Measurements from ENCODE around the gene ZNF326.
A peak's percentile ranks its signal among the peaks of the same experiment; 100 is the strongest.
"Not testable (repeated sequence)": the region's sequence is repeated elsewhere in the genome, so short reads cannot be mapped to it uniquely, and the experiment has no call there.

Gene ZNF326

DNA sequence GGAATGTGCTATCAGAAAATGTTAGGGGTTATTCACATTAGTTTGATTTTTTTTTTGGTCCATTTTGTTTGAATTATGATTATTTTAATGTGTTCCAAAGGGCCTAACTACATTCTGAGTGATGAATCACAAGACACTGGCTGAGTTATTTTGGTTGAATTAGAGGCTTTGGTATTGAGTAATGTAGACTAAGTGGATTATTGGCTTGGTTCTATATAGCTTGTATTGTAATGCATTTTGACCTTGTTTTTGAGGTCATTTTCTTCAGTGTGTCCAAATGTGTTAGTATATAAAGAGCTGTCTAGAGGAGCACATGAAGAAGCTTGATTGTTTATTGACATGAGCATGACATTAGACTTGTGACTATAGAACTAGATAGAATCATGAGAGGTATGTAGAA, 3.4 kb downstream of the ZNF326 start:
- no peak for DNase-seq

DNA sequence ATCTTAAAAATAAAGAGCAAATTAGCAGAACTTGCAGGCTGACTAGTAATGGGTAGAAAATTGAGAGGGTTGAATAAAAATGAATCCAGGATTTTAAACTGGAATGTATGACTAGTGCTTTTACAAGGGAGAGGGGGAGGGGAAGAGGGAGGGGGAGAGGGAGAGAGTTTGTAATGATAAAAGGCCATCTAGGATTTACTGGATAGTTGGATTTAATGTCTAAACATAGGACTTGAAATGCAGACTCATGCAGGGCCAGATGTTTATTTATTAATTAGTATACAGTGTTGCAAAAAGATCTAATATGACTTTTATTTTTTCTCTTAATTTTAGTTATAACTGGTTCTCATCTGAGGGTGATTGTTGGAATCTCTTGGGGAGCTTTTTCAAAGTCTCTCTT, 4.3 kb downstream of the ZNF326 start:
- no peak for DNase-seq

DNA sequence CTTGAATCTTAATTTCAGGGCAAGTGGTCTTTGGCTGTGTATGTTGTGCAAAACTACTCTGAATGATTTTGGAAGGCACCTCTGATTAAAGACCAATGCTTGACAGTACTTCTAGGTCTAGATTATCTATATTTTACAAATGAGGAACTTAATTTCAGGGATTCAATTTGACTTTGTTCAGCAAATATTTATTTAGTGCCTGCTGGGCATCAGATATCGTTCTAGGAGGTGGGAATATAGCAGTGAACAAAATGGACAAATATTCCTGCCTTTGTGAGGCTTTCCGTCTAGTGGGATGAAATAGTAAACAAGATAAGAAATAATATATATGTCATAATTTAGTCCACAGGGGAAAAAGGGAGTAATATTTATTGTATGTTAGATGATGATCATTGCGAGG, 4.7 kb downstream of the ZNF326 start:
- DNase-seq: no peak

DNA sequence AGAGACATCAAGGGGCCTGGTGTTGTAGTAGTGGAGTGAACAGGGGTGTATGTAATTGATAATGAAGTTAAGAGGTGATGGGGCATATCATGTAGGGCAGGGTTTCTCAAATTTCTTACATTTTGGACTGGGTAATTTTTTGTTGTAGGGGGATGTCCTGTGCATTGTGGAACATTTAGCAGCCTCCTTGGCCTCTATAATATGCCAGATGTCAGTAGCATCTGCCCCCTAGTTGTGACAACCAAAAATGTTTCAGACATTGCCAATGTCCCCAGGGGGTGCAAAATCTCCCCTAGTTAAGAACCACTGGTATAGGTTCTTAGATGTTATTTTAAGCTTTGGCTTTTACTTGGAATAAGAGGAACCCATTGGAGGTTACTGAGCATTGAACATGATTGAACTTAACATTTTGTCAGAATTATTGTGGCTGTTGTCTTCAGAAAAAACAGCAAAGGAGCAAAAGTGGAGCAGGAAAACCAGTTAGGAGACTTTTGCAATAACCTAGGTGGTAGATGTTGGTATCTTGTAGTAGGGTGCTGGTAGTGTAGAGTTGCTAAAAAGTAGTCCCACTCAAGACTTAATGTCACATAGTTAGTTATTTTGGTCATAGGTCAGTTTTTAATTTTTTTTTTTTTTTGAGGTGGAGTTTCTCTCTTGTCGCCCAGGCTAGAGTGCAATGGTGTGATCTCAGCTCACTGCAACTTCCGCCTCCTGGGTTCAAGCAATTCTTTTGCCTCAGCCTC, 6.2 kb downstream of the ZNF326 start:
- no peak for DNase-seq

DNA sequence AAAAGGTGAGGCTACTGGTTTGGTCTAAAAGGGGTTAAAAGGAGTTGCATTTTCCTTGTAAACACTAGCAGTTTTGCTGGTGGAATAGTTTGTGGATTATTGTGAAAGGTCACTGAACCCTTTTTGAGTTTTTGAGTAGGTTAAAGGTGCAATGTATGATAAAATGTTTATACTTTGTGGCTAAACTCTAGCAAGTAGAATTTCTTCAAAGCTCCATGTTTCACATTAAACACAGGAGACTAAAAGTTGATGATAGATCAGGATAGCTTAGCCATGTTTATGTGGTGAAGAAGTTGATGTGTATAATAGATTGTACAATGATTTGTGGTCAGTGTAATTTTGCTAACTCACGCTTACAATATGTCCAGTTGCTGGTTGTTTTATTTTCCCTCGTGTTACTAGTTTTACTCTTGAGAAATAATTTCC, 13.1 kb downstream of the ZNF326 start:
- DNase-seq: no peak

DNA sequence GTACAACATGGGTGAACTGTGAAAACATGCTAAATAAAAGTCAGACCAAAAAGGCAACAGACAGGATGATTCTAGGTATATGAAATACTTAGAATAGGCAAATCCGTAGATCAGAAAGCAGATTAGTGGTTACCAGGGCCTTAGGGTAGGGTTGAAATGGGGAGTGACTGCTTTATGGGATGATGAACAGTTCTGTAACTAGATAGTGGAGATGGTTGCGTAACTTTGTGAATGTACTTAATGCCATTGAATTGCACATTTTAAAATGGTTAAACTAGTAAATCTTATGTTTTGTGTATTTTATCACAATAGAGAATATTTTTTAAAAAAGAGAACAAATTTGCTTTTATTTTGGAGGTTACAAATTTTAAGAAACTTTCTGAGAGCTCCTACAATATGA, 17.4 kb downstream of the ZNF326 start:
- no peak for DNase-seq

DNA sequence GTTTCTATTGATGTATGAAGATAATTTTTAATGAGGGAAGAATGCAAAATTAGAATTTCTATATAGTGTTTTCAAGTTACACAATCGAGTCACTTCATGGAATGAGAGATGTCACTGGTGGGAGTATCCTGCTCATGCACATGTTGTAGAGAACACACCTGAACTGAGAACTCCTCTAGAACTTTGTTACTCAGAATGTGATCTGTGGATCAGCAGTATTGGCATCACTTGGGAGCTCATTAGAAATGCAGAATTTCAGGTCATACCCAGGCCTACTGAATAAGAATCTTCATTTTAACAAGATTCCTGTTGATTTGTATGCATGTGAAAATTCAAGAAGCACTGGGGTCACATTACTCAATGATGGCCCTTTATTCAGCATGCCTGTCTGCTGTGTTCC, 28.8 kb downstream of the ZNF326 start:
- no peak for DNase-seq

DNA sequence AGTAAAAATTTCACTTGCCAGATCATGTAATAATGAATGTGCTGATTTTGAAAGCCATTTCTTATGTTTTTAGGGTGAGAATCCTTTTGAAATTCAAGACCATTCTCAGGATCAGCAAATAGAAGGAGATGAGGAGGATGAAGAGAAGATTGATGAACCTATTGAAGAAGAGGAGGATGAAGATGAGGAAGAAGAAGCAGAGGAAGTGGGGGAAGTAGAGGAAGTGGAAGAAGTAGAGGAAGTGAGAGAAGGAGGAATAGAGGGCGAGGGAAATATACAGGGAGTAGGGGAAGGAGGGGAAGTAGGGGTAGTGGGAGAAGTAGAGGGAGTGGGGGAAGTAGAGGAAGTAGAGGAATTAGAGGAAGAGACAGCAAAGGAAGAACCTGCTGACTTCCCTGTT, 32.4 kb downstream of the ZNF326 start:
- DNase-seq: no peak

DNA sequence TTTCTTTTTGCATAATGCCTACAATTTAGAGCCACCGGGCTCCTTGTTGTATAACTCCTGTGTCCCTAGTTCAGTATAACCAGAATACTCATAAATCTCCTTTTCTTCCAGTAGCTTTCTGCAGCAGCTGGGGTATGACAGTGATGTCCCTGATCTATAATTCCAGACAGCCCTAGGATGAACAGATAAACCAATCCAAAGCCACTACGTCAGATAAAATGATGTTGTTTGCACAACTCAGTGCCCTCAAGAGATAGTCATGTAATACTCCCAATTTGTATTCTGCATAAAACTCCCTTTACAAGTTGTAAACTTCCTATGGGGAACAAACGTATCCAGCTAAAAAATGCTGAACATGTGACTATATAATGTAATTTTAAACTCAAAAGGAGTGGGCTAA, 44.7 kb downstream of the ZNF326 start:
- no peak for DNase-seq

DNA sequence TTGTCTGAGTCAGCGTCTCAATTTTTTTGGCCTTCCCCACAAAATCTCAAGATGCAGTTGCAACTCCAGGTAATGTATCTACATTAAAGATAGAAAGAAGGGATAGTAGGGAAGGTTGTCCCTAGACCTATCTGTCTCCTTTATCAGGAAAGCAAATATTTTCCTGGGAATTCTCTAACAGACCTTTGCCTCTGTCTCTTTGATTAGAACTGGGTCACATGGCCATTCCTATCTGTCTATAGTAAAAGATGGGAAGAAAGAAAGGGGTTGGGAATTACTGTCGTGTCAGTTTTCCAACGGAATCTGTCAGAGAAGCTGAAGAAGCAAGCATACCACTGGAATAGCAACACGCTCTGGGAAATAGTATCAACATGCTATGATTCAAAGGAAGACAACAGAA, 48.7 kb downstream of the ZNF326 start:
- no peak for DNase-seq

DNA sequence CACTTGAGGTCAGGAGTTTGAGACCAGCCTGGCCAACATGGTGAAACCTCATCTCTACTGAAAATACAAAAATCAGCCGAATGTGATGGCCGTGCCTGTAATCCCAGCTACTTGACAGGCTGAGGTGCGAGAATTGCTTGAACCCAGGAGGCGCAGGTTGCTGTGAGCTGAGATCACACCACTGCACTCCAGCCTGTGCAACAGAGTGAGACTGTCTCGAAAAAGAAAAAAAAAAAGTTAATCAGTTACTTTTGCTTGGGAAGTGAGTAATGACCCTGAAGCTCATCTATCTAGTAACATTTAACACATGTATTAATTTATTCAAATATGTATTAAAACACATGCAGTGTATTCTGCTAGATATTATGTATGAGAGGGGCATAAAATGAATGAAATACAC, 49.4 kb downstream of the ZNF326 start:
- no peak for DNase-seq

DNA sequence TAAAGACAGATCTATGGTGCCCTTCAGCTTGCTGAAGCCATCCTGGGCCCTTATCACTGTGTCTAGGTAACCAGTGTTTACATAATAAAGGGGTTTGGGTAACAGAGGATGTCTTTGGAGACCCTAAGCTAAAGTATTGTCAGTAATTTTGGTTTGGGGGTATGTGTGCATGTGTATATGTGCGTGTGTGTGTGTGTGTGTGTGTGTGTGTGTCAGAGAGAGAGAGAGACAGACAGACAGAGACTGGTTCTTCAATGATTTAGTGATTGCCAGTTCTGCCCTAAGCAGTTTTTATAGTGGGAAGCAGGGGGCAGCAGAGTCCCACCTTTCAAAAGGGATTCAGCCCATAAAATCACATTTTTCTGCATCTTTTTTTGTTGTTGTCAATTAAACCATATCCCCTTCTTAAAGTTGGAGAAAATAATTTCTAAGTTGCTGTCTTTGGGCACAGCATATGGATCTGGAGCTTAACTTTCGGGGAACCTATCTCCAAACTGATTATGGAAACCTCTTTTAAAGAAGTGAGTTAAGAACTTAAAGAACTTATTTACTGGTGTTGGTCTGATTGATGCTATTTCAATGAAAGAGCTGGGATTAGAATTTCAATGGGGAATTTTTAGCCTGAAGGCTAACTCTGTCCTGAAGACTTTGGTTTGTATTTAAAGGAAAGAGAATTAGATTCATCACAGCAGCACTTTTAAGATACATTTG, 51.1 kb downstream of the ZNF326 start:
- DNase-seq: peak; percentile 21

DNA sequence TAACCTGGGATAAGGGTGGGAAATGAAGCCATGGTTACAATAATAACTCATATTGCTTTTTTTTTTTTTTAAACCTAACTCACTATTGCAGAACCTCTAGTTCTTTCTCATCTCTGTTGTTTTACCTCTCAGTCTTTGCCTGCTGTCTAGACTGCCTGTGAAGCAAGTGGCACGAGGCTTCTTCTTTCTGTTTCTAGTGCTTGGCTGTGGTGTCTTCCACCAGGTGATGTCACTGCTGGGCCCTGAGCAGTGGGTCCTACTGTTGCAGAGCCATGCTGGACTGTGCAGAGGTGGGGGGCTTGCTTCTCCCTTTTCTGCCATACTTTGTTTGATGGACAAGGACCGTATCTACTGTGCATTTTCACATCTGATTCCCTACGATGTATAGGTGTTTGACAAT, 51.7 kb downstream of the ZNF326 start:
- no peak for DNase-seq

DNA sequence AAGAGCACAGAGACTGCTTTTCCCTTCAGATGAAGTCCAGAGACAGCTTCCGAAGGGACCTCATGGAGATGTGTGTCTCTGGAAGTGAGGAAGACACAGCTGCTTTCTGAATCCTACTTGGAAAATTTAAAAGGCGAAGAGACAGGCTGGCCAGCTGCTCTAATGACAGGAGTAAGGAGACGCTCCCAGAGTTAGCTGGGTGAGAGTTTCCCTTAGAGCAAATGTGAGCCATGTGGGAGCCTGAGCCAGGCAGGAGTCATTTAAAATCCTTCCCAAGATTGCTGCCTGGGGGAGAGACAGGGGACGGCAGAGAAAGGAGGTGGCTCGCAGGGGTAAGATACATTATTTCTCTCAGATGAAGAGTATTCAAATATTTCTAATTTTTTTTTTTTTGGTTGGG, 53.1 kb downstream of the ZNF326 start:
- DNase-seq: no peak

DNA sequence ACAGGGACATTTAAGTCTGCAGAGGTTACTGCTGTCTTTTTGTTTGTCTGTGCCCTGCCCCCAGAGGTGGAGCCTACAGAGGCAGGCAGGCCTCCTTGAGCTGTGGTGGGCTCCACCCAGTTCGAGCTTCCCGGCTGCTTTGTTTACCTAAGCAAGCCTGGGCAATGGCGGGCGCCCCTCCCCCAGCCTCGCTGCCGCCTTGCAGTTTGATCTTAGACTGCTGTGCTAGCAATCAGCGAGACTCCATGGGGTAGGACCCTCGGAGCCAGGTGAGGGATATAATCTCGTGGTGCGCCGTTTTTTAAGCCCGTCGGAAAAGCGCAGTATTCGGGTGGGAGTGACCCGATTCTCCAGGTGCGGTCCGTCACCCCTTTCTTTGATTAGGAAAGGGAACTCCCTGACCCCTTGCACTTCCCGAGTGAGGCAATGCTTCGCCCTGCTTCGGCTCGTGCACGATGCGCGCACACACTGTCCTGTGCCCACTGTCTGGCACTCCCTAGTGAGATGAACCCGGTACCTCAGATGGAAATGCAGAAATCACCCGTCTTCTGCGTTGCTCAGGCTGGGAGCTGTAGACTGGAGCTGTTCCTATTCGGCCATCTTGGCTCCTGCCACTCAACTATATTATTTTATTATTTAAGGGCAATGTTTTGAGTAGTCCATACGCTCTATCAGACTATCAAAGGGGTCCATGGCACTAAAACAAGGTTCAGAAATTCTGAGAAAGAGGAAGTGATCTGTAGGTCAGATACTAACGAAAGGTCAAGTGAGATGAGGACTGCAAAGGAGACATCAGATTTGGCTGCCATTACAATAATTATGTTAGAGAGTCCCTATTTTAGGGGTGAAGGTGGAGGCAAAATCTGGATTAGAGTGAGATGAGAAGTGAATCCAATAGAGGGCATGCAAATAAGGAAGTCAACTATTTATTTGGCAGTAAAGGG, 68.1 kb downstream of the ZNF326 start:
- DNase-seq: not testable (repeated sequence)

DNA sequence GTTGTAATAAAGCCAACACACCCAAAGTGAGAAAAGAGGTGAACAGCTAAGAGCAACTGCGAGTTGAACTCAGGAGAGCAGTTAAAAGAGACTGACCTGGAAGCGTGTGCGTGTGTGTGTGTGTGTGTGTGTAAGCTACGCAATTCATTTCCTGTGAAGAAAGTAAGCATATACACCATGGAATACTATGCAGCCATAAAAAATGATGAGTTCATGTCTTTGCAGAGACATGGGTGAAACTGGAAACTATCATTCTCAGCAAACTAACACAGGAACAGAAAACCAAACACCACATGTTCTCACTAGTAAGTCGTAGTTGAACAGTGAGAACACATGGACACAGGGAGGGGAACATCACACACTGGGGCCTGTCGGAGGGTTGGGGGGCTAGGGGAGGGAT, 69.2 kb downstream of the ZNF326 start:
- not testable (repeated sequence) for DNase-seq

DNA sequence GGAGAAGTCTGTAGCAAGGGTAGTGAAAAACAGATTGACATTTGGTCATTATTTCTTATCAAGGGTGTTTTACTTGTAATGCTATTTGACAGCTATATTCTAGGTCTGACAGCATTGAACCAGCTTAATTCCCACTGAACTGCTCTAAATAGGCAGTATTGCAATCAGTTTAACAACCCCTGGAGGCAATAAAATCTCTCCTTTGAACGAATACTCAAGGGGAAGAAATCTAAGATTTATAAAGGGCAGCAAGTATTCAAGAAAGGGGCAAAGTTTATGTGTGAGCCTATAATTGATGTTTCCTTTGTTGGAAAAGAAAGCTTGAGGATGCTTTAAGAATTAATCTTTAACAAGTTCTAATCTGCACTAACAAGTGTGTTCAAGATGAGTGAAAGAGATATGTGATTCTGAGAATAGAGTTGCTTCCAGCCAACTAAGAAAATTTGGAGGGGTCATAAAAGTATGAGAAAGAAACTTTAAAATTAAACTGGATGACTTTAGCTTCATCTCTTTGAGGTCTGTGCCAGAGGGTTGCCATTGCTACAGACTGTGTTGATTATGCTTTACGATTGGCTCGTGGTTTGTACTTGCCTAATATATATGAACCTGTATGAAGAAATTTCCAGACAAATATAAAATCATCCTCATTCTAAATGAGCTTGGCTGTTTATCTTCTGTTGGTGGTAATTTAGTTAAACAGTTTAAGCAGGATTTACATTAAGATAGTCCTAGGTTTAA, 72.5 kb downstream of the ZNF326 start:
- no peak for DNase-seq

DNA sequence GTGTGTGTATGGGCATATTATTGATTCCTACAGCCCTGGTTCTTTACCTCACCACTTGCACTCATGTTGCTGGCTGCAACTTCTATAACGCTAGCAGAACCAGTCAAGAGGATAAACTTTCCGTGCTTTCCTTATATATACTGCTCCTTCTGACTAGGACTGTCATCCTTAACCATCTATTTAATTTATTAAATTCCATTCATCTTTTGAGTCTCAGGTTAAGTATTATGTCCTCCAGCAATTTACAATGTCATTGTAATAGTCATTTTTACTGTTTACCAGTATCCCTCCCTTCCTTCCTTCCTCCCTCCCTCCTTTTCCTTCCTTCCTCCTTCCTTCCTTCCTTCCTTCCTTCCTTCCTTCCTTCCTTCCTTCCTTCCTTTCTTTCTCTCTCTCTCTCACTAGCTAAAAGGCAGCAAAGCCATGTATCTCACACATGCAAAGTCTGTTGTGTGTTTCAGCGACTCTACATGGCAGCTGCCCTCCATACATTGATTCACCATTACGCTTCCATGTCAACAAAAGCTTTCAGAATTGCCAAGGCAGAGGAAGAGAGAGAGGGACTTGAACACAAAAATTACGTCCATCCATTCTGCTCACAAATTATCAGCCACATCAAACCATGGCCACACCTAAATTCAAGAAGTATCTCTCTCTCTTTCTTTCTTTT, 73.8 kb downstream of the ZNF326 start:
- no peak for DNase-seq

DNA sequence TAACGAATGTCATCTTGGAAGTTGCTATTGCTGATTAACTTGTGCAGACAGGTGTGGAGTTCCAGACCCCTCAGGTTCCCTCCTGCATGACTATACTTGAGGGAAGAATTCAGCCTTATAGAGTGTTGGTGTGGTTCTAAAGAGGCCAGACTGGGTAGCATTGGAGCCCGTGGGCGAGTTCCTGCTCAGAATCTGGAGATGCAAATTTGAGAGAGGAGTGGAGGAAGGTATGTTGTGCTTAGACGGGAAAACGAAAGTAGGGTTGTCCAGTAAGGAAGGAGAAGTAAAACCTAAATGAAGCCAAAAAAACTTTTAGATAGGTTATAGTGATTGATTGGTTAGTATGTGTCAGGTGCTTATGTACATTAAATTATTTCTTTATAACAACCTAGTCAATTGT, 79.2 kb downstream of the ZNF326 start:
- no peak for DNase-seq

DNA sequence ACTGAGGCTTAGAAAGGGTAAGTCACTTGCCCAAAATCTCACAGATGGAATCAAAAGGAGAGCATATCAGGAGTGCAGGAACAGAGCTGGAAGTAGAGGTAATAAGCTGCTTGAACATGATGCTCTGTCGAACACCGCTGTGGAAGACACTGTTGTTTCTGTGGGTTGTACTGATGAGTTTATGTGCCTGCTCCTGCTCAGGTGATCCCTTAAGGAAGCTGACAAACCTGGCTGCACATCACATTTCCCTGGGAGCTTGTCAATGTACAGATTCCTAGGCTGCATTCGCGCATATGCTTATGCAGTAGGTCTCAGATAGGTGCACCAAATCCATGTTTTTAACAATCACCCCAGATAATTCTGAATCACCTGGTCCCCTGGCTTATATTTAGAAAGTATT, 79.7 kb downstream of the ZNF326 start:
- no peak for DNase-seq

DNA sequence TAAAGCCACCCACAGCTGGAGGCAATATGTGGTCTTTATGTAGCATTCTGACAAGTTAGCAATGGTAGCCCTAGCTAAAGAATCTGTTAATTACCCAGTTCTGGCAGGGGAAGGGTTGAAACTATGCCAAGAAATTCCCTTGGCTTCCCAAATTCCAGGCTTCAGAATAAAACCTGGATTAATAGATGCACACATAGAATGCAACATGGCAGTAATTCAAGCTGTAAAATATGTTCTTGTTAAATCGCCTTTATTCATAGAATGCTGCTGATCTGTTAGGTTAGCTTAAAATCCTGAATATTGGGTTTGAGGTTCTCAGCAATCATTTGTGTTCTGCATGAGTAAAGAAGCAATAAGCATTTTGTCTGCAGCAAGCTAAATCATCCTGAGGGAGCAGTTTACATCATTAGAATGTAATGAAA, 80.1 kb downstream of the ZNF326 start:
- no peak for DNase-seq

DNA sequence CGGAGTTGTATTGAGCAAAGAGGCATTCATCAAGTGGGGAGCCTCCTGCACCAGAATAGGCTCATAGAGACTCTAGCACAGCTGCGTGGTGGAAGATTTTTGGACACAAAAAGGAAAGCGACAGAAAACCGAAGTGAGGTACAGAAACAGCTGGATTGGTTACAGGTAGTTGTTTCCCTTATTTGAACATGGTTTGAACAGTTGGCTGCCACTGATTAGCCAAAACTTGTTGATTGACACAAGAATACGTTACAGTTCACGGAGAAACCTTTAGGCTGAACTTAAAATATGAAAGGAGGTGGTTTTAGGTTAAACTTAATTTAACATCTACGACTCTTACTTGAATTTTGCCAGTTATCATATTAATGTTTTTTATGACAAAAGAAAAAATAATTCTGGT, 89.1 kb downstream of the ZNF326 start:
- DNase-seq: no peak

Data from femur (tissue), 1 donor.